Nephron (organoid): ENCODE measurements around the gene SF3A1.
"Not testable (repeated sequence)": the region's sequence is repeated elsewhere in the genome, so short reads cannot be mapped to it uniquely, and the experiment has no call there.

Experiments used
- H3K27ac Mint-ChIP-seq, 3 experiments: 2 replicates each; pipeline ENCODE4 v1.8.0; 2020; ENCODE audit warnings: mixed read lengths in 3 of 3, mild to moderate bottlenecking in 2 of 3, moderate library complexity in 1 of 3
- H3K27me3 Mint-ChIP-seq: 2 replicates; pipeline ENCODE4 v1.8.0; 2021; ENCODE audit warnings: low read depth, mild to moderate bottlenecking, moderate library complexity, mixed read lengths
- H3K36me3 Mint-ChIP-seq: 2 replicates; pipeline ENCODE4 v1.8.0; 2020; ENCODE audit warnings: low read depth, mixed read lengths
- H3K4me1 Mint-ChIP-seq: 2 replicates; pipeline ENCODE4 v1.8.0; 2020; ENCODE audit warnings: mixed read lengths
- H3K4me3 Mint-ChIP-seq, 3 experiments: 2 replicates each; pipeline ENCODE4 v1.8.0; 2020; ENCODE audit warnings: mild to moderate bottlenecking in 3 of 3, mixed read lengths in 3 of 3, moderate library complexity in 2 of 3
- H3K9me3 Mint-ChIP-seq: 2 replicates; pipeline ENCODE4 v1.8.0; 2020; ENCODE audit warnings: mixed read lengths
- TF ChIP-seq, protein P1 (sequence below), 3 experiments: fragments of 200-600 bp; sonication (generic); IDR thresholded peaks; one replicate each; pipeline ENCODE4 v1.5.0; 2021; ENCODE audit warnings: antibody characterized with exemption in 3 of 3; ENCODE audit not compliant: unreplicated experiment in 3 of 3

SF3A1 gene

DNA sequence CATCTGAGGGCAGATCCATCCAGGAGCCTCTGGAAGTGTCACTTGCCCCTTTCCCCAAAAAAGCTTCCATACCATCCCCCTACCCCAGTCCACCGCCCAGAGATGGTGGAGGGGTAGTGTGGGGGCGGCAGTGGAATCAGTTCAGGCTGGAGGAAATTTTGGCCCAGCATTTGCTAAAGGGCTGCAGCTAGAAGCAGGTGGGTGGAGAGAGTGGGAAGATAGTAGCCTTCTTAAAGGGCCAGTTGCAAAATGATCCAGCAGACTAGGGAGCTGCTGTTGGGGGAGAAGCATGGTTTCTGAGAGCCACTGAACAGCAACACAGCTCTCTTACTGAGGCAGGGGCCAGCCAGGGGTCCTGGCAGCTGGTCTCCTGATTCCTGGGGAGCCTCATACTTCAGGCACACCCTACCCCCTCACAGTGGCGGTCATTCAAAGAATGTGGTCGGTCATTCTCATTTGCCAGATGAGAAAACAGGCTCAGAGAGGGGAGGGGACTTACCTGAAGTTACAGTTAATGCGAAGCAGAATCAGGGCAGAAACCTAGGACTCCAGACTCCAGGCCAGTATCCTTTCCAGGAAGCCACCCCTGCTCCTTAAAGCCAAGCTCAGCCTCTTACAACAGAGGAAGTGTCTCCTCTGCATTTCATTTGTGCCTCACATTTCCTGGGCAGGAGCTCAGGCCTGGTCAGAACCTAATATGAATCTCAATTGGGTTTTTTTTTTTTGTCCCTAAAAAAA lies 45.5 kb upstream of the SF3A1 start:
- TF ChIP-seq, protein P1, sequence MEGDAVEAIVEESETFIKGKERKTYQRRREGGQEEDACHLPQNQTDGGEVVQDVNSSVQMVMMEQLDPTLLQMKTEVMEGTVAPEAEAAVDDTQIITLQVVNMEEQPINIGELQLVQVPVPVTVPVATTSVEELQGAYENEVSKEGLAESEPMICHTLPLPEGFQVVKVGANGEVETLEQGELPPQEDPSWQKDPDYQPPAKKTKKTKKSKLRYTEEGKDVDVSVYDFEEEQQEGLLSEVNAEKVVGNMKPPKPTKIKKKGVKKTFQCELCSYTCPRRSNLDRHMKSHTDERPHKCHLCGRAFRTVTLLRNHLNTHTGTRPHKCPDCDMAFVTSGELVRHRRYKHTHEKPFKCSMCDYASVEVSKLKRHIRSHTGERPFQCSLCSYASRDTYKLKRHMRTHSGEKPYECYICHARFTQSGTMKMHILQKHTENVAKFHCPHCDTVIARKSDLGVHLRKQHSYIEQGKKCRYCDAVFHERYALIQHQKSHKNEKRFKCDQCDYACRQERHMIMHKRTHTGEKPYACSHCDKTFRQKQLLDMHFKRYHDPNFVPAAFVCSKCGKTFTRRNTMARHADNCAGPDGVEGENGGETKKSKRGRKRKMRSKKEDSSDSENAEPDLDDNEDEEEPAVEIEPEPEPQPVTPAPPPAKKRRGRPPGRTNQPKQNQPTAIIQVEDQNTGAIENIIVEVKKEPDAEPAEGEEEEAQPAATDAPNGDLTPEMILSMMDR (IDR thresholded peaks at IDR 0.05; ENCODE audit: unreplicated experiment in 3 of 3): no peak
- peaks cover 27% of the 10 kb centered on the region for H3K4me1 Mint-ChIP-seq
- peaks cover 4% of the 10 kb centered on the region for H3K36me3 Mint-ChIP-seq
- H3K9me3 Mint-ChIP-seq: no peaks in the 10 kb centered on the region
- peak overlapping the region; percentile 46 to 77 (median 70) for H3K27ac Mint-ChIP-seq
- peak overlapping the region in 1 of 3 experiments; percentile 22 for H3K4me3 Mint-ChIP-seq
- peaks cover 11% of the 10 kb centered on the region for H3K27me3 Mint-ChIP-seq

DNA sequence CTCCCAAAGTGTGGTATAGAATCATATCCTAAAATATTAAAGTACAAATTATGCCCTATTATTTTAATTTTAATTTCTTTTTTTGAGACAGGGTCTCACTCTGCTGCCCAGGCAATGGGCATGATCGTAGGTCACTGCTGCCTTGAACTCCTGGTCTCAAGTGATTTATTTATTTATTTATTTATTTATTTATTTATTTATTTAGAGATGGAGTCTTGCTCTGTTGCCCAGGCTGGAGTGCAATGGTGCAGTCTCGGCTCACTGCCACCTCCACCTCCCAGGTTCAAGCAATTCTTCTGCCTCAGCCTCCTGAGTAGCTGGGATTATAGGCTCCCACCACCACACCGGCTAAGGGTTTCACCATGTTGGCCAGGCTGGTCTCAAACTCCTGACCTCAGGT lies 44.3 kb upstream of the SF3A1 start:
- not testable (repeated sequence) for H3K36me3 Mint-ChIP-seq, H3K9me3 Mint-ChIP-seq

DNA sequence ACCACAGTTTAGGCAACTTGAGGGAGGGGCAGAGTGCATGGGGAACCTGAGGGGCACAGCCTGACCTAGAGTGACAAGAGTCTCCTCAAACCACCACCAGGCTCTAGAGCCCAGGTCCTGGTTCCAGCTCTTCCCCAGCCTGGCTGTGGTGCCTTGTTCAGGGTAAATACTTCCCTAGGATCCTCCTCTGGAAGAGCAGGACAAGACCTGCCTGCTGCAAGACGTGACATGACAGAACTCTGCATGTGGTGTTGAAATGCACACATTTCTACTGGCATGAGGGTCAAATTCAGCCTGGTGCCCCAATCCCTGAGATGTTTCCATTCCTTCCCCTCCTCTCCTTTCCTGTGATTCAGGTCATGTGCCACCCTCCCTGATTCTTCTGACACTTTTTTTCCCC lies 43.5 kb upstream of the SF3A1 start:
- TF ChIP-seq, protein P1 (IDR thresholded peaks at IDR 0.05; ENCODE audit: unreplicated experiment in 3 of 3): no peak
- Mint-ChIP-seq H3K36me3 (peaks cover 4% of the 10 kb centered on the region), H3K27me3 (peaks cover 11% of the 10 kb centered on the region), H3K27ac (no peak overlapping the region), H3K4me3 (peak overlapping the region in 1 of 3 experiments; percentile 37), H3K4me1 (peaks cover 31% of the 10 kb centered on the region), H3K9me3 (no peaks in the 10 kb centered on the region)

More for the DNA sequence above, 44.3 kb upstream of the SF3A1 start:
- not testable (repeated sequence) for H3K27ac Mint-ChIP-seq, H3K4me3 Mint-ChIP-seq
- peaks cover 11% of the 10 kb centered on the region for H3K27me3 Mint-ChIP-seq
- peaks cover 27% of the 10 kb centered on the region for H3K4me1 Mint-ChIP-seq

DNA sequence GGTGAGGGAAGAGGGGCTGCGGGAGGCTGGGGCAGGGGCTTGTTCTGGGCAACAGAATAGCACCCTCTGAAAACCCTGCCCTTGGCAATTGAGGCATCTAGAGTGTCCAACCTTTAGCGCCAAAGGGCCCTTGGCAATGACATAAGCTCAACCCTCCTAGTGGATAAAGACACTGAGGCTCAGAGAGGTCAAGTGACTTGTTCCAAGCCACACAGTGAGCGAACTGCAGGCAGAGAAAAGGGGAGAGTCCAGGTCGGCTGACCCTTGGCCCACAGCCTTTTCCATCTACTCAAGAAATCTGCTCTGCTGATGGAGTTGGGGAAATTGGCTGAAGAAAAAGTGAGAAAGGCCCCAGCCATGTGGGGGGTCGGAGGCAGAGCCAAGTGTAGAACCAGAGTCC lies 43.0 kb upstream of the SF3A1 start:
- H3K9me3 Mint-ChIP-seq: no peaks in the 10 kb centered on the region
- H3K4me1 Mint-ChIP-seq: peaks cover 31% of the 10 kb centered on the region
- TF ChIP-seq, protein P1 (IDR thresholded peaks at IDR 0.05; ENCODE audit: unreplicated experiment in 3 of 3): no peak
- no peak overlapping the region for H3K27ac Mint-ChIP-seq
- H3K4me3 Mint-ChIP-seq: no peak overlapping the region
- H3K36me3 Mint-ChIP-seq: peaks cover 4% of the 10 kb centered on the region
- peaks cover 11% of the 10 kb centered on the region for H3K27me3 Mint-ChIP-seq

DNA sequence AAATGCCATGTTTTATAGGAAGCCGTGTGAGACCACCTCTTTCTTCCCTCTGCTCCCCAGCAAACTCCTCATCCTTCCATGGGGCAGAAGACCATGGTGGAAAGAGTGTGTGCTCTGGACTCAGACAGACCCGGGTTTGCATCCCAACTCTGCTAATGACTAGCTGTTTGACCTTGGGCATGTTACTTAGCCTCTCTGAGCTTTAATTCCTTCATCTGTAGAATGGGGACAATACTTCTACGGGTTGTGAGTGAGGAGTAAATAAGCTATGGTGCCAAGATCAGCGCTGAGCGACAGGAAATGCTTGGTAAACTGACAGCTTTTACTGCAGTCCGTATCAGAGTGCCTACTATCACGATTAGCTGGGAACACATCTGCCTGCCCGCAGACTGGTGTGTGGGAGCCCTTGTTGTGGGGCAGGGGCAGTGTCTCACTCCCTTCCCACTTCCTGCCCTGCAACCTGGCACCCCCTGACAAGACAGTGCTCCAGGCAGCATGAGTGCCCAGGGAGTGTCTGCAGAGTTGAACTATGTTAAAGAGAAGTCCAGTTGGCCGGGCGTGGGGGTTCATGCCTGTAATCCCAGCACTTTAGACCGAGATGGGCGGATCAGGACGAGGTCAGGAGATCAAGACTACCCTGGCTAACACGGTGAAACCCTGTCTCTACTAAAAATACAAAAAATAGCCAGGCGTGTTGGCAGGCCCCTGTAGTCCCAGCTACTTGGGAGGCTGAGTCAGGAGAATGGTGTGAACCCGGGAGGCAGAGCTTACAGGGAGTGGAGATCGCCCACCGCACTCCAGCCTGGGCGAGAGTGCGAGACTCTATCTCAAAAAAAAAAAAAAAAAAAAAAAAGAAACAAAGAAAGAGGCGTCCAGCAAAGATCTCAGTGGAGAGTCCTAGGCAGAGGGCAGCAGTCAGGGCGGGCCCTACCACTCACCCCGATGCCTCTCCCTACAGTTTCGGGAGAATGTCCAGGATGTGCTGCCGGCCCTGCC lies 42.3 kb upstream of the SF3A1 start:
- Mint-ChIP-seq H3K36me3 (peaks cover under 1% of the 10 kb centered on the region), H3K4me3 (peak overlapping the region; percentile 79 to 88 (median 86)), H3K4me1 (peaks cover 31% of the 10 kb centered on the region), H3K27me3 (peaks cover 11% of the 10 kb centered on the region), H3K27ac (peak overlapping the region in 1 of 3 experiments; percentile 15), H3K9me3 (no peaks in the 10 kb centered on the region)
- TF ChIP-seq, protein P1 (IDR thresholded peaks at IDR 0.05; ENCODE audit: unreplicated experiment in 3 of 3): no peak
